Tibial nerve (tissue), 4 donors: ENCODE measurements around the gene FICD. TPM values are rescaled to one million over a fixed set of nuclear protein-coding genes. Genes with fewer than 3 reads are reported as not detected.

Source experiments
- DNase-seq, 2 donors: peaks; one replicate each; pipeline ENCODE4 v3.0.0-alpha.2; 2019; ENCODE audit warnings: low spot score in 2 of 2
- H3K27ac ChIP-seq, 4 donors: fragments of 200-600 bp; sonication (generic) in 3 of 4; one replicate each; pipeline ENCODE4 v1.5.1; 2017 to 2019; ENCODE audit warnings: mild to moderate bottlenecking in 1 of 4
- H3K27me3 ChIP-seq, 2 donors: fragments of 200-600 bp; sonication (generic) in 1 of 2; one replicate each; pipeline versions ENCODE4 v1.5.1 to v1.6.0; 2017 to 2019
- H3K36me3 ChIP-seq, 3 donors: fragments of 200-600 bp; sonication (generic); one replicate each; pipeline ENCODE4 v1.5.1; 2018 to 2019
- H3K4me1 ChIP-seq, 4 donors: fragments of 200-600 bp; sonication (generic) in 3 of 4; one replicate each; pipeline ENCODE4 v1.5.1; 2017 to 2019
- H3K4me3 ChIP-seq, 4 donors: fragments of 200-600 bp; sonication (generic) in 3 of 4; one replicate each; pipeline ENCODE4 v1.5.1; 2017 to 2019; ENCODE audit warnings: mild to moderate bottlenecking in 1 of 4, moderate library complexity in 1 of 4
- H3K9me3 ChIP-seq, 4 donors: fragments of 200-600 bp; sonication (generic) in 3 of 4; one replicate each; pipeline ENCODE4 v1.5.1; 2017 to 2019
- EP300 ChIP-seq, 2 donors: sonication (generic); formaldehyde crosslinking; IDR thresholded peaks; one replicate each; pipeline ENCODE4 v1.6.1; 2017; ENCODE audit warnings: antibody characterized with exemption in 2 of 2, mild to moderate bottlenecking in 1 of 2
- POLR2A ChIP-seq, 2 donors: fragments of 450-650 bp; IDR thresholded peaks; one replicate each; pipeline ENCODE4 v1.6.1; 2017; ENCODE audit warnings: antibody characterized with exemption in 2 of 2, mild to moderate bottlenecking in 2 of 2, moderate library complexity in 2 of 2
- WGBS, 2 donors: methylation state at CpG; one replicate each; pipeline ENCODE4 v1.1.5; 2018; 5-methylcytosine and 5-hydroxymethylcytosine counted together
- total RNA-seq, 4 donors: library from RNA; depleted of rRNA; stranded (reverse); fragments of >200 nt; gene quantifications; one replicate each; pipeline ENCODE4 v1.1.0, GENCODE V29; 2016
- TF ChIP-seq, protein P1 (sequence below), 5 experiments: fragments of 200-600 bp in 3 of 5; fragments of 450-650 bp in 2 of 5; sonication (generic) in 3 of 5; IDR thresholded peaks; one replicate each; pipeline ENCODE4 v1.5.1; 2016 to 2019; ENCODE audit warnings: antibody characterized with exemption in 5 of 5, mild to moderate bottlenecking in 3 of 5, moderate library complexity in 2 of 5

FICD gene
- total RNA-seq, 4 donors from 2014 or later, result 4.8 to 13.2 (median 8.3) TPM

DNA sequence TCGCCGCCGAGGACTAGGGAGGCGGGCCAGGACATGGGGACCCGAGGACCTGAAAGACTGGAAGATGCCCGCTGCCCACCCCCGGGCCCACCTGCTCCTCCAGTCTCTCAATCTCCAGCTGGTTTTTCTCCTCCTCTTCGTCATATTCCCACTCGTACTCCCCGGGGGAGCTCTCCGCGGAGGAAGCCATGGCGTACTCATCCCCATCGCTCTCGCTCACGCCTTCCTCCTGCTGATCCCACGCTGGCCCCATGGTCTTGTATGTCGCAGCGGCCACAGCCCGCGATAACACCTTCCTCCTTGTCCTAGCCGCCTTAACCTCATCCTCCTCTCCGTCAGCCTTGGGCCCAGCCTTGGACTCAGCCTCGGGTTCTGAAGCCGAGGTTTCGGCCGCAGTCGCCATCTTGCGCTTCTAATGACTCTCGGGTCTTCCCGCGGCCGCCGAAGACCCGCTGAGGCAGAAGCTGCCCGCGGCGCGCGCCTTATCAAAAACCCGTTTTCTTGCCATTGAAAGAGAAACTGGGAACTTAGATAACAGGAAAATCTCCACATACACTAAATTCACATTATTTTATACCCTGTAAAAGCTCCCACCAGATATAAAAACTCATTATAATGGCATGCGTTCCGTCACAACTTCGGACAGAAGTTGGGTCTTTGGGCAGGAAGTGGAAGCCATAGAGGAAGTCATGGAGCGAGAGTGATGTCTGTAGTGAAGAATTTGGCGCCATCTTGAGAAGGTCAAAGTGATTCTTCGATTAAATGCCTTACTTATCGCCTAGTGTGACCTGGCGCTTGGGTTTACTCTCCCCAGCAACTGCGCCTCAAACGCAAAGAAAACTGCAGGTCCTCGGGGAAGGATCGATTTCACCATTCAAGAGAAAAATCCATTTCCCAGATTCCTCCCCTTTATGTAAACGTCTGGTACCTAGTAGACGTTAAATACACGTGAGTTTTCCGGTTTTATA, 46.0 kb downstream of the FICD start, which contains the start of gene SART3:
SART3 (minus strand) TSS at position 422 of the 968 bp plus-strand sequence; CDS start at position 403, 19 bp downstream.
- peaks cover 0 to 77% (median 23%) of the 10 kb centered on the region in 4 donors for H3K4me1 ChIP-seq
- H3K27ac ChIP-seq, result peak within 1 kb of the TSS; percentile 81 to 97 (median 89)
- H3K36me3 ChIP-seq, result peaks cover 0 to 27% (median 3%) of the 10 kb centered on the region in 3 donors
- H3K27me3 ChIP-seq, result no peaks in the 10 kb centered on the region
- H3K4me3 ChIP-seq, result peak within 1 kb of the TSS; percentile 62 to 96 (median 88)
- peak; percentile 54 to 73 for DNase-seq
- H3K9me3 ChIP-seq, result no peaks in the 10 kb centered on the region
- TF ChIP-seq POLR2A (IDR thresholded peaks at IDR 0.05), result peak in 1 of 2 donors; percentile 43
- TF ChIP-seq EP300 (IDR thresholded peaks at IDR 0.05), result peak; percentile 88 to 97
- TF ChIP-seq, protein P1, sequence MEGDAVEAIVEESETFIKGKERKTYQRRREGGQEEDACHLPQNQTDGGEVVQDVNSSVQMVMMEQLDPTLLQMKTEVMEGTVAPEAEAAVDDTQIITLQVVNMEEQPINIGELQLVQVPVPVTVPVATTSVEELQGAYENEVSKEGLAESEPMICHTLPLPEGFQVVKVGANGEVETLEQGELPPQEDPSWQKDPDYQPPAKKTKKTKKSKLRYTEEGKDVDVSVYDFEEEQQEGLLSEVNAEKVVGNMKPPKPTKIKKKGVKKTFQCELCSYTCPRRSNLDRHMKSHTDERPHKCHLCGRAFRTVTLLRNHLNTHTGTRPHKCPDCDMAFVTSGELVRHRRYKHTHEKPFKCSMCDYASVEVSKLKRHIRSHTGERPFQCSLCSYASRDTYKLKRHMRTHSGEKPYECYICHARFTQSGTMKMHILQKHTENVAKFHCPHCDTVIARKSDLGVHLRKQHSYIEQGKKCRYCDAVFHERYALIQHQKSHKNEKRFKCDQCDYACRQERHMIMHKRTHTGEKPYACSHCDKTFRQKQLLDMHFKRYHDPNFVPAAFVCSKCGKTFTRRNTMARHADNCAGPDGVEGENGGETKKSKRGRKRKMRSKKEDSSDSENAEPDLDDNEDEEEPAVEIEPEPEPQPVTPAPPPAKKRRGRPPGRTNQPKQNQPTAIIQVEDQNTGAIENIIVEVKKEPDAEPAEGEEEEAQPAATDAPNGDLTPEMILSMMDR (IDR thresholded peaks at IDR 0.05), result peak in 1 of 5 experiments; percentile 25
- WGBS, 2 donors, result 0 to 1% methylated on average over 56 to 57 of the region's 57 CpGs

DNA sequence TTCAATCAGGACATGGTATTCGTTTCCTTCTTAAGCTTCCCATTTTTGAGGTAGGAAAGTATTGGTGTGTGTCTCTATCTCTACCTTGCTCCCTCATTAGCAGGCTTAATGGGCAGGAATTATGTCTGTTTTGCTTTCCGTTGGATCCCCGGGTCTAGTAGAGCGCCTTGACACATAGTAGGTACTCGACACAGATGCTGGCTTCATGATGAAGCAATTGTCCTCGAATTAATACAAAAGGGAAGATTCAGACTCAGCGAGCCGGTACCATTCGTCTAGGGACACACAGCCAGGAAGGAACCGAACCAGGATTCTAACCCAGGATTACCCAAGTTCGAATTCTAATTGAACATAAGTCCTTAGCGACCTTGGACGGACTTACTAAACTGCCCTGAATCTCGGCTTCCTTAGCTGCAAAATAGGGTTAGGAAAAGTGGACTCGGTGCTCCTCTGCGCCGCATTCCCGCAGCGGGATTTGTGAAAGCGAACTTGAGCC, 46.8 kb downstream of the FICD start:
- Histone ChIP-seq H3K27me3 (no peaks in the 10 kb centered on the region), H3K4me3 (peak overlapping the region; percentile 62 to 96 (median 88)), H3K36me3 (peaks cover 0 to 36% (median 11%) of the 10 kb centered on the region in 3 donors), H3K9me3 (no peaks in the 10 kb centered on the region), H3K27ac (peak overlapping the region in 3 of 4 donors; percentile 81 to 97 (median 97)), H3K4me1 (peaks cover 0 to 77% (median 21%) of the 10 kb centered on the region in 4 donors)
- 0 to 1% methylated on average over 15 to 17 of the region's 20 CpGs for WGBS, 2 donors
- no peak for DNase-seq
- TF ChIP-seq EP300 (IDR thresholded peaks at IDR 0.05) (no peak), POLR2A (IDR thresholded peaks at IDR 0.05) (no peak)
- TF ChIP-seq, protein P1 (IDR thresholded peaks at IDR 0.05), result no peak

DNA sequence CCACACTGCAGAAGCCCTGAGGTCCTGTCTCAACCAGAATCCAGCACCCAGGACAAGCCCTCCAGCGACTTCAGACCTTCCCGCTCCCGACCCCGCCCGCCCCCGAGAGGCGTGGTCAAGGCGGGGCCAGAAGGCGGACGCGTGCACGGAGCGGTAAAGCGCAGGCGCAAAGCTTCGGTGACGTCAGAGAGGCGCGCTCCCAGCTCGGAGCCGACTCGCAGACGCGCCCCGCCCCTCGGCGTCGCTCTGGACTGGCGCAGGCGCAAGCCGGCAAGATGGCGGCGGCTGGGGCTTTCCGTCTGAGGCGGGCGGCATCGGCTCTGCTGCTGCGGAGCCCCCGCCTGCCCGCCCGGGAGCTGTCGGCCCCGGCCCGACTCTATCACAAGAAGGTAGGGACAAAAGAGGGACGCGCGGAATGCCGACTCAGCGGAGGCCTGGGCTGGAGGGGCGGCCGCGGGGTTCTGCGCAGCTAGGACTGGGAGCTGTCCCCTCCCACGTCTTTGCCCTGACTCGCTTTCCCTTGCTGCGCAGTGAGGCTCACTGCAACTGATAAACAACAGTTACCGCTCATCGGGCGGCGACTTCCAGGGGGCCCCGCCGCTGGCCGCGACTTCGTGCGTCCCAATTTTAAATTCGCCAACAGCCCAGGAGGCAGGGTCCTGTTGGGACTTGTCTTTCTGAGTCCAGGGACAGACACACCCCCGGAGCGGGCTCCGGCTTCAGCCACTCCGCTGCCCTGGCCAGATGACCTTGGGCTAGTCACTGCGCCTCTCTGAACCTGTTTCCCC, 47.5 kb downstream of the FICD start, which contains the start of gene ISCU:
ISCU (plus strand) TSS at position 249 of the 788 bp plus-strand sequence; CDS start at position 276, 27 bp downstream.
- DNase-seq, result peak; percentile 91 to 95
- Histone ChIP-seq H3K4me1 (peaks cover 0 to 75% (median 20%) of the 10 kb centered on the region in 4 donors), H3K4me3 (peak within 1 kb of the TSS; percentile 81 to 97 (median 96)), H3K9me3 (no peaks in the 10 kb centered on the region), H3K27ac (peak within 1 kb of the TSS; percentile 81 to 97 (median 97)), H3K36me3 (peaks cover 0 to 39% (median 16%) of the 10 kb centered on the region in 3 donors), H3K27me3 (no peaks in the 10 kb centered on the region)
- 0% methylated on average over 13 of the region's 72 CpGs; no CpG with 5 or more reads in 1 of the 2 donors for WGBS, 2 donors
- peak; percentile 74 to 93 for TF ChIP-seq EP300 (IDR thresholded peaks at IDR 0.05)
- peak; percentile 76 to 94 for TF ChIP-seq POLR2A (IDR thresholded peaks at IDR 0.05)
- TF ChIP-seq, protein P1 (IDR thresholded peaks at IDR 0.05), result peak in 2 of 5 experiments; percentile 27 to 40

DNA sequence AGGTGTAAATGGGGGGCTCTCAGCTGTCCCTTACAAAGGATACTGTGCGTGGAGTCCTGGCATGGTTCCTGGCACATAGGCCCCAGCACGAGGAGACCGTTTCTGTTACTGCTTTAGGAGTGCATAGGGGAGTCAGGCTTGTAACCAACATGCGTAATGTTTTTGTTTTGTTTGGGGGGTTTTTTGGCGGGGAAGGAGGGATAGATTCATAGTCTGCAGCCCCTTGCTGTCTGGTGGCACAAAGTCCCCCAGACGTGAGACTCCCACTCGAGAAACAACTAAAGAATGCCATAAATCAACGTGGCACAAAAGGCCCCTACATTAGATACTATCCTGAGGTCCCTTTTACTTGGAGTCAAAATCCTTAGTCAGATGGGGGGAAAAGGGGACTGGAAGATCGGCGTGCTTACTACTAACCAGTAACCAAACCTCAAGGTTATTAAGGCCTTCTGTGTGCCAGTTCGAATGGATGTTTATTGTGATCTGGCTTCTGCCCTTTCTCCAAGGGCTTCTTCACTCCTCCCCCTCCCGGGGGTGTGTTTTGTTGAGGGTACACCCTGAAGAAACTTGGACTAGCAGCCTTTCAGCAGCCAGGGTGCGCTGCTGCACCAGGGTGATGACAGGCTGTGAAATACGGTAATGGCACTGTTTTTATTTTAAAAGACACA, 48.2 kb downstream of the FICD start:
- TF ChIP-seq, protein P1 (IDR thresholded peaks at IDR 0.05), result peak; percentile 68 to 94 (median 83)
- peak in 1 of 2 donors; percentile 29 for TF ChIP-seq POLR2A (IDR thresholded peaks at IDR 0.05)
- TF ChIP-seq EP300 (IDR thresholded peaks at IDR 0.05), result peak in 1 of 2 donors; percentile 78
- H3K36me3 ChIP-seq, result peaks cover 0 to 42% (median 16%) of the 10 kb centered on the region in 3 donors
- peak overlapping the region; percentile 81 to 97 (median 96) for H3K4me3 ChIP-seq
- H3K27me3 ChIP-seq, result no peaks in the 10 kb centered on the region
- 1% methylated on average over 11 to 14 of the region's 14 CpGs for WGBS, 2 donors
- H3K27ac ChIP-seq, result peak overlapping the region; percentile 81 to 97 (median 97)
- DNase-seq, result peak; percentile 78 to 87
- H3K4me1 ChIP-seq, result peaks cover 0 to 74% (median 19%) of the 10 kb centered on the region in 4 donors
- H3K9me3 ChIP-seq, result no peaks in the 10 kb centered on the region
